Ovary (tissue), 3 donors: ENCODE measurements around the gene KMT2B.

Experiments used
- EP300 ChIP-seq: sonication (generic); formaldehyde crosslinking; IDR thresholded peaks from one replicate; pipeline ENCODE4 v1.6.1; 2017; ENCODE audit warnings: antibody characterized with exemption
- POLR2A ChIP-seq: fragments of 450-650 bp; IDR thresholded peaks from one replicate; pipeline ENCODE4 v1.6.1; 2017; ENCODE audit warnings: antibody characterized with exemption, mild to moderate bottlenecking, moderate library complexity
- TF ChIP-seq, protein P1 (sequence below), 3 donors: fragments of 450-650 bp in 2 of 3; fragments of 200-600 bp in 1 of 3; IDR thresholded peaks; one replicate each; pipeline versions ENCODE4 v1.5.1 to v1.8.0; 2016 to 2022; ENCODE audit warnings: antibody characterized with exemption in 3 of 3, mild to moderate bottlenecking in 1 of 3
- donor health status: DM: no; HTN: no; CAD: no.

DNA sequence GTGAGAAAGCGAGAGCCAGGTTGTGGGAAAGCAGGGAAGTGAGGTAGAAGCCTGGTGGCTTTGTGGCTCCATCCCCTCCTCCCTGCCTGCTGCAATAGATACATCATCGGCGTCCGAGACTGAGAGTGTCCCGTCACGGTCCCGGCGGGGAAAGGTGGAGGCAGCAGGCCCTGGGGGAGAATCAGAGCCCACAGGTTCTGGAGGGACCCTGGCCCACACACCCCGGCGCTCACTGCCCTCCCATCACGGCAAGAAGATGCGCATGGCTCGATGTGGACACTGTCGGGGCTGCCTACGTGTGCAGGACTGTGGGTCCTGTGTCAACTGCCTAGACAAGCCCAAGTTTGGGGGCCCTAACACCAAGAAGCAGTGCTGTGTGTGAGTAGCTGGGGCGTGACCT is 5.1 kb downstream of the KMT2B start:
- TF ChIP-seq, protein P1, sequence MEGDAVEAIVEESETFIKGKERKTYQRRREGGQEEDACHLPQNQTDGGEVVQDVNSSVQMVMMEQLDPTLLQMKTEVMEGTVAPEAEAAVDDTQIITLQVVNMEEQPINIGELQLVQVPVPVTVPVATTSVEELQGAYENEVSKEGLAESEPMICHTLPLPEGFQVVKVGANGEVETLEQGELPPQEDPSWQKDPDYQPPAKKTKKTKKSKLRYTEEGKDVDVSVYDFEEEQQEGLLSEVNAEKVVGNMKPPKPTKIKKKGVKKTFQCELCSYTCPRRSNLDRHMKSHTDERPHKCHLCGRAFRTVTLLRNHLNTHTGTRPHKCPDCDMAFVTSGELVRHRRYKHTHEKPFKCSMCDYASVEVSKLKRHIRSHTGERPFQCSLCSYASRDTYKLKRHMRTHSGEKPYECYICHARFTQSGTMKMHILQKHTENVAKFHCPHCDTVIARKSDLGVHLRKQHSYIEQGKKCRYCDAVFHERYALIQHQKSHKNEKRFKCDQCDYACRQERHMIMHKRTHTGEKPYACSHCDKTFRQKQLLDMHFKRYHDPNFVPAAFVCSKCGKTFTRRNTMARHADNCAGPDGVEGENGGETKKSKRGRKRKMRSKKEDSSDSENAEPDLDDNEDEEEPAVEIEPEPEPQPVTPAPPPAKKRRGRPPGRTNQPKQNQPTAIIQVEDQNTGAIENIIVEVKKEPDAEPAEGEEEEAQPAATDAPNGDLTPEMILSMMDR (IDR thresholded peaks at IDR 0.05), result no peak
- TF ChIP-seq POLR2A (no peak), EP300 (no peak)
